A673 (cell line): ENCODE measurements around the gene TUBG1. TPM values are rescaled to one million over a fixed set of nuclear protein-coding genes. Genes with fewer than 3 reads are reported as not detected.

Experiments
- BruUV-seq: library from RNA; stranded (reverse); fragments of 400-500 nt; replicated peaks from 2 replicates; lab custom pipeline; 2021; lab: Mats Ljungman, UMichigan
- CTCF ChIA-PET: fragments of 300-600 bp; sonication (Branson Sonifier 250); formaldehyde crosslinking; loops from one replicate; lab custom pipeline; 2022; ENCODE audit warnings: antibody characterized with exemption; lab: Charles Lee
- POLR2A ChIA-PET: fragments of 300-600 bp; sonication (Branson Sonifier 250); formaldehyde crosslinking; loops from one replicate; lab custom pipeline; 2022; ENCODE audit warnings: antibody characterized with exemption; ENCODE audit not compliant: low non-redundant PET; lab: Charles Lee
- DNase-seq: peaks from one replicate; pipeline ENCODE4 v3.0.0-alpha.2; 2015; ENCODE audit warnings: low spot score
- H3K27ac ChIP-seq: fragments of 200-600 bp; sonication (generic); 2 replicates; pipeline ENCODE4 v1.5.1; 2016; ENCODE audit warnings: mixed run types, low read depth, mild to moderate bottlenecking, mixed read lengths, antibody characterized with exemption, low read length; ENCODE audit not compliant: poor library complexity, severe bottlenecking
- H3K27me3 ChIP-seq: fragments of 200-600 bp; sonication (generic); replicated peaks from 2 replicates; pipeline ENCODE4 v1.6.1; 2017; ENCODE audit warnings: mixed run types, low read depth, mild to moderate bottlenecking, mixed read lengths, antibody characterized with exemption, low read length; ENCODE audit not compliant: insufficient read depth, poor library complexity
- H3K36me3 ChIP-seq: fragments of 200-600 bp; sonication (generic); 2 replicates; pipeline ENCODE4 v1.6.1; 2016; ENCODE audit warnings: mixed run types, mild to moderate bottlenecking, mixed read lengths, antibody characterized with exemption, low read length; ENCODE audit not compliant: insufficient read depth, poor library complexity, severe bottlenecking
- H3K4me1 ChIP-seq: fragments of 200-600 bp; sonication (generic); 2 replicates; pipeline ENCODE4 v1.6.1; 2017; ENCODE audit warnings: mixed run types, mild to moderate bottlenecking, mixed read lengths, antibody characterized with exemption, low read length; ENCODE audit not compliant: insufficient read depth, poor library complexity, severe bottlenecking
- H3K4me3 ChIP-seq: fragments of 200-600 bp; sonication (generic); 2 replicates; pipeline ENCODE4 v1.5.1; 2016; ENCODE audit warnings: low read depth, mixed run types, mild to moderate bottlenecking, mixed read lengths, low read length; ENCODE audit not compliant: poor library complexity, severe bottlenecking
- H3K9me3 ChIP-seq: fragments of 200-600 bp; sonication (generic); 2 replicates; pipeline ENCODE4 v1.6.1; 2016; ENCODE audit warnings: mixed run types, low read depth, mild to moderate bottlenecking, mixed read lengths, antibody characterized with exemption, low read length; ENCODE audit not compliant: poor library complexity, severe bottlenecking
- EZH2 ChIP-seq: fragments of 200-600 bp; sonication (generic); IDR thresholded peaks from 2 replicates; pipeline ENCODE4 v1.6.1; 2017; ENCODE audit warnings: borderline replicate concordance, low read depth, mild to moderate bottlenecking, mixed read lengths, antibody characterized with exemption, low read length; ENCODE audit not compliant: poor library complexity, severe bottlenecking
- intact Hi-C: fragments of 100-400 bp; cut with micrococcal nuclease; formaldehyde crosslinking; loops from one replicate; pipeline ENCODE4 v1.10.0; 2022; ENCODE audit not compliant: unreplicated experiment
- total RNA-seq: library from RNA; stranded (reverse); gene quantifications from 2 replicates; pipeline ENCODE4 v1.2.3, GENCODE V29; 2021
- TF ChIP-seq, protein P1 (sequence below): fragments of 300-800, 200-600 bp; sonication (generic); conservative IDR thresholded peaks from 2 replicates; pipeline ENCODE4 v1.5.1; 2017; ENCODE audit warnings: low read depth, mild to moderate bottlenecking, antibody characterized with exemption, low read length, moderate library complexity, mixed read lengths

The TUBG1 gene
- total RNA-seq, 1 experiment from 2014 or later, result 87.4 TPM

DNA sequence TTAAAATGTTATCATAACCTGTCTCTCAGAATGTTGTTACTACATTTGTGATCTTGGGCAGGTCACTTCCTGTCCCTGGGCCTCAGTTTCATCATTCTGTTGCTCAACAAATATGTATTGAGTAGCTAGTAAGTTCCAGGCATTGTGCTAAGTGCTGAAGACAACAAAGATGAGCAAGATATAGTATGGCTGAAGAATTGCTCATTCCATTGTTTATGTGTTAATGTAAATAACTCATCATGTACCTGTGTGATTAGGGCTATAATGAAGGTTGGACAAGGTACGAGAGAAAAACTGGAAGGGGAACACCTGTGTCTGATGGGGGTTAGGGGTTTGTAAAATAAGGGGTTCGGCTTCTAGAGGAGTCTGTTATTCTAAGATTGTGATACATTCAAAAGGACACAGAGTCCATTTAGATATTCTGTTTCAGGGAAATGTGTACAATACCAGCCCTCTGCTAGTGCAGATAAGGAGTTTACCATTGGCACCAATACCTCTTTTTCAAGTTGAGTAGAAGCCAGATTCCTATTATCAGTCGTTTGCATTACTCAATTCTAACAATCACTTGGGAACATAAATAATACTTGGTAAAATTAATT lies 20.0 kb downstream of the TUBG1 start:
- Histone ChIP-seq H3K36me3 (no peaks in the 10 kb centered on the region), H3K27ac (no peak overlapping the region), H3K4me3 (no peak overlapping the region), H3K4me1 (no peaks in the 10 kb centered on the region), H3K27me3 (no peaks in the 10 kb centered on the region), H3K9me3 (no peaks in the 10 kb centered on the region)
- TF ChIP-seq, protein P1, sequence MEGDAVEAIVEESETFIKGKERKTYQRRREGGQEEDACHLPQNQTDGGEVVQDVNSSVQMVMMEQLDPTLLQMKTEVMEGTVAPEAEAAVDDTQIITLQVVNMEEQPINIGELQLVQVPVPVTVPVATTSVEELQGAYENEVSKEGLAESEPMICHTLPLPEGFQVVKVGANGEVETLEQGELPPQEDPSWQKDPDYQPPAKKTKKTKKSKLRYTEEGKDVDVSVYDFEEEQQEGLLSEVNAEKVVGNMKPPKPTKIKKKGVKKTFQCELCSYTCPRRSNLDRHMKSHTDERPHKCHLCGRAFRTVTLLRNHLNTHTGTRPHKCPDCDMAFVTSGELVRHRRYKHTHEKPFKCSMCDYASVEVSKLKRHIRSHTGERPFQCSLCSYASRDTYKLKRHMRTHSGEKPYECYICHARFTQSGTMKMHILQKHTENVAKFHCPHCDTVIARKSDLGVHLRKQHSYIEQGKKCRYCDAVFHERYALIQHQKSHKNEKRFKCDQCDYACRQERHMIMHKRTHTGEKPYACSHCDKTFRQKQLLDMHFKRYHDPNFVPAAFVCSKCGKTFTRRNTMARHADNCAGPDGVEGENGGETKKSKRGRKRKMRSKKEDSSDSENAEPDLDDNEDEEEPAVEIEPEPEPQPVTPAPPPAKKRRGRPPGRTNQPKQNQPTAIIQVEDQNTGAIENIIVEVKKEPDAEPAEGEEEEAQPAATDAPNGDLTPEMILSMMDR, result no peak
- TF ChIP-seq EZH2, result no peak
- CTCF ChIA-PET, result no interaction called here
- BruUV-seq, result no TSS peak
- POLR2A ChIA-PET, result no interaction called here
- intact Hi-C loops, result no loop called here
- no peak for DNase-seq

DNA sequence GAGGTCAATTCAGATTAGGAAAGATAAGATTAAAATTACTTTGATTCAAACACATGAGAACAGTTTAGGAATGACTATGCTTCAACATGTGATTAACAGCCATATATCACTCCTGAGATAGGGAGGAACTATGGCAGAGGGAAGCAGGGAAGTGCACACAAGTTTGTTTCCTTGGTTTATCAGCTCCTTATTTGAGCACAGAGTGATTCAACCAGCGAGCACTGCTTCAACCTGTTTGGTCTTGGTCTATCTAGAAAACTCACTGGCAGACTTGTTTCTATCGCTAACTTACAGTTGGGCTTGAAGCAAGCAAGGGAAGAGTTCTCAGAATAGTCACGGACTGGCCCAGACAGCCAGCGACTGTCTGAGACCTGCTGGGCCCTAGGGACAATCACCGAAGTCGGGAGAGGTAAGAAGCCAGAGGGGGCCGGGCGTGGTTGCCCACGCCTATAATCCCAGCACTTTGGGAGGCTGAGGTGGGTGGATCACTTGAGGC lies 23.5 kb downstream of the TUBG1 start:
- DNase-seq, result no peak
- BruUV-seq, result no TSS peak
- TF ChIP-seq, protein P1, result no peak
- no peak for TF ChIP-seq EZH2
- CTCF ChIA-PET, result no interaction called here
- POLR2A ChIA-PET, result no interaction called here
- Histone ChIP-seq H3K36me3 (no peaks in the 10 kb centered on the region), H3K4me1 (no peaks in the 10 kb centered on the region), H3K27ac (no peak overlapping the region), H3K27me3 (no peaks in the 10 kb centered on the region), H3K4me3 (no peak overlapping the region), H3K9me3 (no peaks in the 10 kb centered on the region)
- intact Hi-C loops, result no loop called here

DNA sequence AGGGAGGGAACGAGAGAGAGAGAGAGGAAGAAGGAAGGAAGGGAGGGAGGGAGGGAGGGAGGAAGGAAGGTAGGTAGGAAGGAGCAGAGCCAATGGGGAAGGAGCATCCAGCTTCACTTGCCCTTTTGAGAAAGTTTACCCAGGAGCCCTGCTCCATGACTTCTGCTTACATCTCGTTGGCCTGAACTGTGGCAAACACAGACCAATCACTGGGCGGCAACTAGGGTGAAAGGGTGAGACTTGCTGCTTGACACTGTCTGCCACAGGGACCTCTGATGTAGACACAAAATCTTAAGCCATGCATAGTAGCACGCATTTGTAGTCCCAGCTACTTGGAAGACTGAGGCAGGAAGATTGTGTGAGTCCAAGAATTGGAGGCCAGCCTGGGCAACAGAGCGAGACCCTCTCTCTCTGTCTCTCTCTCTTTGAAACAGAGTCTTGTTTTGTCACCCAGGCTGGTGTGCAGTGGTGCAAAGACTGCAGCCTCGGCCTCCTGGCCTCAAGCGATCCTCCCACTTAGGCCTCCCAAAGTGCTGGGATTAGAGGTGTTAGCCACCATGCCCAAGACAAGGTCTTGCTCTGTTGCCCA lies 30.1 kb downstream of the TUBG1 start:
- intact Hi-C loops, result no loop called here
- TF ChIP-seq, protein P1, result no peak
- no peak for TF ChIP-seq EZH2
- Histone ChIP-seq H3K36me3 (no peaks in the 10 kb centered on the region), H3K4me1 (no peaks in the 10 kb centered on the region), H3K27me3 (no peaks in the 10 kb centered on the region), H3K27ac (no peak overlapping the region), H3K9me3 (no peaks in the 10 kb centered on the region), H3K4me3 (no peak overlapping the region)
- BruUV-seq, result no TSS peak
- DNase-seq, result no peak
- ChIA-PET POLR2A (no interaction called here), CTCF (no interaction called here)
